HFFc6 (cell line): ENCODE data around the gene BRD7. TPM values are rescaled to one million over a fixed set of nuclear protein-coding genes. Genes with fewer than 3 reads are reported as not detected.

ENCODE experiments used
- DNase-seq: peaks from one replicate; pipeline ENCODE4 v3.0.0-alpha.2; 2018
- H3K27ac Mint-ChIP-seq: 2 replicates; pipeline ENCODE4 v1.8.0; 2020; ENCODE audit warnings: mild to moderate bottlenecking, mixed read lengths
- H3K27me3 Mint-ChIP-seq: 2 replicates; pipeline ENCODE4 v1.8.0; 2021; ENCODE audit warnings: mild to moderate bottlenecking, moderate library complexity, mixed read lengths; ENCODE audit not compliant: insufficient read depth
- H3K36me3 Mint-ChIP-seq: 2 replicates; pipeline ENCODE4 v1.8.0; 2021; ENCODE audit warnings: low read depth, mixed read lengths
- H3K4me1 Mint-ChIP-seq: 2 replicates; pipeline ENCODE4 v1.8.0; 2020; ENCODE audit warnings: low read depth, mixed read lengths
- H3K4me3 Mint-ChIP-seq: 2 replicates; pipeline ENCODE4 v1.8.0; 2020; ENCODE audit warnings: mild to moderate bottlenecking, moderate library complexity, mixed read lengths
- H3K9me3 Mint-ChIP-seq: 2 replicates; pipeline ENCODE4 v1.8.0; 2020; ENCODE audit warnings: mild to moderate bottlenecking, mixed read lengths
- total RNA-seq, 6 experiments: library from RNA; stranded (reverse); fragmentation: NEBNext Ultra II Directional; extraction: Animal tissue kit (Norgen Biotek cat#: 25700); gene quantifications; 2 replicates in 1 of 6; 3 replicates in 5 of 6; pipeline ENCODE4 v1.2.3, GENCODE V29; 2021
- TF ChIP-seq, protein P1 (sequence below): fragments of 200-600 bp; sonication (generic); IDR thresholded peaks from 2 replicates; pipeline ENCODE4 v1.5.0; 2021; ENCODE audit warnings: antibody characterized with exemption, mild to moderate bottlenecking

The BRD7 gene
- total RNA-seq, 6 experiments from 2014 or later, result 50.5 to 65.0 (median 63.0) TPM

DNA sequence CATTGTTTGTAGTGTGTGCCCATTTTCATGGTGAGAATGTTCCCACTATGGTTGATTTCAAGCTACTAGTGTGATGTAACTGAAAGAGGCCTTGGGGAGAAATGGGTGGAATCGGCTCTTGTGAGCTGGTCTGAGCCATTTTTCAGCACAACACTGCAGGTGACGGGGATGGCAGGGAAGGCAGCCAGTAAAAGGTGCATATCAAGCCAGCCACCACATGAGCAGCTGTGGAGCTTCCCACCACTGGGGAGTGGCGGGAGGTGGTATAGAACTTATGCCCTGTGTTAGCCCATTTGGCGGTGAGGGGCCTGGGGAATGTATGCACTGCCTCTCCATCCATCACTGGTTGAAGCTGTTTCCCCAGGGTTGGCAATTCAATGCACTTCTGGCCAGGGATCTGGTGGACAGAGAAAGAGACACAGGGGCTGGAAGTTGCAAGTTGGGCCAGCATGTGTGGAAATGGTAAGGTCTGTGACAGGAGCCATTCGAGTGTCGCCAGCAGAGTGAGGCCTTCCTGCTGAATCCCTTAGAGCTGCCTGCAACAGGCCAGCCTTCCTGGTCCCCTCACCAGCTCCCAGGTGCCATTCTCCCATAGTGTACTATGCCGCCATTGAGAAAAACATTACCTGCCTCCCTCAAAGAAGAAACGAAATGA is 31.7 kb upstream of the BRD7 start:
- Mint-ChIP-seq H3K4me1 (peaks cover 9% of the 10 kb centered on the region), H3K36me3 (no peaks in the 10 kb centered on the region), H3K27ac (no peak overlapping the region), H3K27me3 (peaks cover 12% of the 10 kb centered on the region), H3K4me3 (no peak overlapping the region), H3K9me3 (no peaks in the 10 kb centered on the region)
- TF ChIP-seq, protein P1, sequence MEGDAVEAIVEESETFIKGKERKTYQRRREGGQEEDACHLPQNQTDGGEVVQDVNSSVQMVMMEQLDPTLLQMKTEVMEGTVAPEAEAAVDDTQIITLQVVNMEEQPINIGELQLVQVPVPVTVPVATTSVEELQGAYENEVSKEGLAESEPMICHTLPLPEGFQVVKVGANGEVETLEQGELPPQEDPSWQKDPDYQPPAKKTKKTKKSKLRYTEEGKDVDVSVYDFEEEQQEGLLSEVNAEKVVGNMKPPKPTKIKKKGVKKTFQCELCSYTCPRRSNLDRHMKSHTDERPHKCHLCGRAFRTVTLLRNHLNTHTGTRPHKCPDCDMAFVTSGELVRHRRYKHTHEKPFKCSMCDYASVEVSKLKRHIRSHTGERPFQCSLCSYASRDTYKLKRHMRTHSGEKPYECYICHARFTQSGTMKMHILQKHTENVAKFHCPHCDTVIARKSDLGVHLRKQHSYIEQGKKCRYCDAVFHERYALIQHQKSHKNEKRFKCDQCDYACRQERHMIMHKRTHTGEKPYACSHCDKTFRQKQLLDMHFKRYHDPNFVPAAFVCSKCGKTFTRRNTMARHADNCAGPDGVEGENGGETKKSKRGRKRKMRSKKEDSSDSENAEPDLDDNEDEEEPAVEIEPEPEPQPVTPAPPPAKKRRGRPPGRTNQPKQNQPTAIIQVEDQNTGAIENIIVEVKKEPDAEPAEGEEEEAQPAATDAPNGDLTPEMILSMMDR, result no peak
- DNase-seq, result no peak

DNA sequence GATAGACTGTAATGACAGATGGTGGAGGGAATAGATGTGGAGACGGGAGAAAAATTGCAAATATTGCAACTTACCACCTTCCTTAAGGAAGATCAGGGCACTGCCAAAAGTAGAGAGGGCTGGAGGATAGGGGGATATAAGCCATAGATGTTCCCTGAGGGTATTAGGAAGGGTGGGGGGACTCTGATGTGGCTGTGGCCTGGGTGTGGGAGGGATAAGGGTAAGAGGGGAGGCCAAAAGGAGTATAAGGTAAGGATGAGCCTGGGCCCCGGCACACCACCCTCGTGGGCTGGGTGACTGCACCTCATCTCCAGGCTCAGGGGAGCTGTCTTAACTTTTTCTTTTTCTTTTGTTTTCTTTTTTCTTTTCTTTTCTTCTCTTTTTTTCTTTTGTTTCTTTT is 30.6 kb upstream of the BRD7 start:
- Mint-ChIP-seq H3K9me3 (no peaks in the 10 kb centered on the region), H3K27ac (no peak overlapping the region), H3K36me3 (no peaks in the 10 kb centered on the region), H3K4me1 (peaks cover 9% of the 10 kb centered on the region), H3K27me3 (peaks cover 13% of the 10 kb centered on the region), H3K4me3 (no peak overlapping the region)
- no peak for DNase-seq
- TF ChIP-seq, protein P1, result no peak

DNA sequence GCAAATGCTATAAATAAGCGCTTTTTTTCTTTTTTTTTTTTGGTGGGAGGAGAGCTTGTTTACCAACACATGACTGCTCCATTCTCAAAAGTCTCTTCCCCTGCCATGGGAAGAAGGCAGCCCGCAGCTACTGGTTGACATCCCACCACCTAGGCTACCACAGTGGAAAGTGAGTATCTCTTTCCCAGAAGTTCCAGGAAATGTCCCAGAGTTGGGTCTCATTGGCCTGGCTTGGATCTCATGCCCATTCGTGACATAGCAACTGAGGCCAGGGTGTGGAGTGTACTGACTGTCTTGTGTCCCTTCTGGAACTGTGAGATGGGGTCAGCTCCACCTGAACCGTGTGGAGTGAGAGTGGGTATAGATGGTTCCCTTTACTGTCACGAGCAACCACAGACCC is 29.5 kb upstream of the BRD7 start:
- no peak for DNase-seq
- Mint-ChIP-seq H3K4me1 (peaks cover 9% of the 10 kb centered on the region), H3K36me3 (no peaks in the 10 kb centered on the region), H3K27ac (no peak overlapping the region), H3K9me3 (no peaks in the 10 kb centered on the region), H3K27me3 (peaks cover 7% of the 10 kb centered on the region), H3K4me3 (no peak overlapping the region)
- TF ChIP-seq, protein P1, result no peak

DNA sequence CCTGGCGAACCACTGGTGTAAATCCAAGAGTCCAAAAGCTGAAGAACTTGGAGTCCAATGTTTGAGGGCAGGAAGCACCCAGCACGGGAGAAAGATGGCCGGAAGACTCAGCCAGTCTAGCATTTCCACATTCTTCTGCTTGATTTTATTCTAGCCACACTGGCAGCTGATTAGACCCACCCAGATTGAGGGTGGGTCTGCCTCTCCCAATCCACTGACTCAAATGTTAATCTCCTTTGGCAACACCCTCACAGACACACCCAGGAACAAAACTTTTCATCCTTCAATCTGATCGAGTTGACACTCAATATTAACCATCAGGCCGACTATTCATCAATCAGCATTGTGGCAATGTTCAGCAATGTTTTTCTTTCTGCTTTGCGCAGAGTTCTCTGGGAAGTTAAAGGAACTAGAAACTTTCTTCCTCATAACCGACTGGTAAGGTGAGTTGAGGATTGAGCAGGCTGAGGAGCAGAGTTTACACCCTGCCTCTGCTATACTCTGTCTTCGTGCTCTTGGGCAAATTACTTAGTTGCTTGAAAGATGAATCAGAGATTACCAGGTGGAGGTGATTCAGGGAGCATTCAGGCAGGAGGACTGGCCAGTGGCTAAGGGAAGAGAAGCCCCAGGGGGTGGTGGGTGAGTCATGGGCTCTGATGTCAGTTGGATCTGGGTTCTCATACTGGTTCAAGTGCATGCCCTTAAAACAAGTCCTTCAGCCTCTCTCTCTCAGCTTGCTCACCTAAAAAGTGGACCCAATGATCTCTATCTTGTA is 28.2 kb upstream of the BRD7 start:
- peak; percentile 15 for DNase-seq
- no peak overlapping the region for H3K4me3 Mint-ChIP-seq
- H3K36me3 Mint-ChIP-seq, result no peaks in the 10 kb centered on the region
- no peaks in the 10 kb centered on the region for H3K9me3 Mint-ChIP-seq
- H3K4me1 Mint-ChIP-seq, result peaks cover 9% of the 10 kb centered on the region
- TF ChIP-seq, protein P1, result no peak
- no peak overlapping the region for H3K27ac Mint-ChIP-seq
- peaks cover 11% of the 10 kb centered on the region for H3K27me3 Mint-ChIP-seq

DNA sequence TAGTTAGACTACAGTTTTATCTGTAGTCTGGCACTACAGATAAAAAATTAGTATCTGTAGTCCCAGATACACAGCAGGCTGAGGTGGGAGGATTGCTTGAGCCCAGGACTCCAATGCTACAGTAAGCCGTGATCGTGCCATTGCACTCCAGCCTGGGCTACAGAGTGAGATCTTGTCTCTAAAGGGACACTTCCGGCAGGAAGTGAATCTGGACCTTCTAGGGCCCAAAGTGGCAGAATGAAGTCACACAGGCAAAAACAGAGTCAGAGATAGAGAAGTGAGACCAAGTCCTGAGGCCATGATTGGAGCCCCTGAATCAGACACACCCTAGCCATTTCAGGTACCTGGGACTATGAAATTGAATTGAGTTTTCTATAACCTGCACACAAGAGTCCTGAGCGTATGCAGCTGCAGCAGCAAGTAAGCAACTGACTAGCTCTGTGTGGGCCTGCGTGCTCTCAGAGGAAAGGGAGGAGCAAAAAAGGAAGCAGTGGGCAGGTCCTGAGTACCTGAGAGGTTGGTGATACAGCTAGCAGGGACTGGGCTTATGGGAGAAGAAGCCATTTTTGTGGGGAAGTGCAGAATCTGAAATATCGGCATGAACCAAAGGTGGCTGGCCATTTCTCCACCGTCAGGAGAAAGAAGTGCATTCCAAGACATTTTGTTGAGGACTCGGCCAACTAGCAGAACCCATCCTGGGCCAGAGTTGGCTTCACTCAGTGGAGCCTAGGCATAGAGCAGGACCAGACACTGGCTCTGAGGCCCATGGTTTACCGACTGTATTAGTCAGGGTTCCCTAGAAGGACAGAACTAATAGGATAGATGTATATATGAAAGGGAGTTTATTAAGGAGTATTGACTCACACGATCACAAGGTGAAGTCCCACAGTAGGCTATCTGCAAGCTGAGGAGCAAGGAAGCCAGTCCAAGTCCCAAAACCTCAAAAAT is 27.2 kb upstream of the BRD7 start:
- no peak overlapping the region for H3K4me3 Mint-ChIP-seq
- TF ChIP-seq, protein P1, result no peak
- no peaks in the 10 kb centered on the region for H3K36me3 Mint-ChIP-seq
- H3K4me1 Mint-ChIP-seq, result peaks cover 9% of the 10 kb centered on the region
- H3K27ac Mint-ChIP-seq, result no peak overlapping the region
- DNase-seq, result no peak
- H3K27me3 Mint-ChIP-seq, result peaks cover 13% of the 10 kb centered on the region
- no peaks in the 10 kb centered on the region for H3K9me3 Mint-ChIP-seq
